Transverse colon (tissue), 4 donors: ENCODE measurements around the gene CCDC6.

Source experiments
- EP300 ChIP-seq: sonication (generic); formaldehyde crosslinking; IDR thresholded peaks from one replicate; pipeline ENCODE4 v1.6.1; 2017; ENCODE audit warnings: antibody characterized with exemption, low read depth
- POLR2AphosphoS5 ChIP-seq, 3 donors: sonication (generic); formaldehyde crosslinking; IDR thresholded peaks; one replicate each; pipeline ENCODE4 v1.6.1; 2016; ENCODE audit warnings: antibody characterized with exemption in 3 of 3
- TF ChIP-seq, protein P1 (sequence below), 5 experiments: fragments of 200-600 bp in 3 of 5; fragments of 450-650 bp in 2 of 5; sonication (generic) in 3 of 5; IDR thresholded peaks; 1 replicate in 2 of 5; 2 replicates in 3 of 5; pipeline ENCODE4 v1.5.1; 2016 to 2017; ENCODE audit warnings: antibody characterized with exemption in 5 of 5, inconsistent platforms in 3 of 5, mild to moderate bottlenecking in 2 of 5, moderate library complexity in 1 of 5

GRCh38 chr10:59907537-59907917 lies 1.2 kb upstream of the CCDC6 start:
- TF ChIP-seq EP300 (no peak), POLR2AphosphoS5 (IDR thresholded peaks at IDR 0.05) (peak in 2 of 3 donors; percentile 35 to 69)
- TF ChIP-seq, protein P1, sequence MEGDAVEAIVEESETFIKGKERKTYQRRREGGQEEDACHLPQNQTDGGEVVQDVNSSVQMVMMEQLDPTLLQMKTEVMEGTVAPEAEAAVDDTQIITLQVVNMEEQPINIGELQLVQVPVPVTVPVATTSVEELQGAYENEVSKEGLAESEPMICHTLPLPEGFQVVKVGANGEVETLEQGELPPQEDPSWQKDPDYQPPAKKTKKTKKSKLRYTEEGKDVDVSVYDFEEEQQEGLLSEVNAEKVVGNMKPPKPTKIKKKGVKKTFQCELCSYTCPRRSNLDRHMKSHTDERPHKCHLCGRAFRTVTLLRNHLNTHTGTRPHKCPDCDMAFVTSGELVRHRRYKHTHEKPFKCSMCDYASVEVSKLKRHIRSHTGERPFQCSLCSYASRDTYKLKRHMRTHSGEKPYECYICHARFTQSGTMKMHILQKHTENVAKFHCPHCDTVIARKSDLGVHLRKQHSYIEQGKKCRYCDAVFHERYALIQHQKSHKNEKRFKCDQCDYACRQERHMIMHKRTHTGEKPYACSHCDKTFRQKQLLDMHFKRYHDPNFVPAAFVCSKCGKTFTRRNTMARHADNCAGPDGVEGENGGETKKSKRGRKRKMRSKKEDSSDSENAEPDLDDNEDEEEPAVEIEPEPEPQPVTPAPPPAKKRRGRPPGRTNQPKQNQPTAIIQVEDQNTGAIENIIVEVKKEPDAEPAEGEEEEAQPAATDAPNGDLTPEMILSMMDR (IDR thresholded peaks at IDR 0.05) = no peak
